Parathyroid adenoma (tissue), 2 donors: ENCODE measurements around the gene SYP.

Experiments used
- H2AFZ ChIP-seq: fragments of 300-600 bp; sonication (generic); one replicate; pipeline ENCODE4 v1.7.0; 2017; ENCODE audit warnings: antibody characterized with exemption, mild to moderate bottlenecking
- H3K27ac ChIP-seq: fragments of 300-600 bp; sonication (generic); one replicate; pipeline ENCODE4 v1.7.0; 2017
- H3K27me3 ChIP-seq: fragments of 300-600 bp; sonication (generic); one replicate; pipeline ENCODE4 v1.7.0; 2017; ENCODE audit warnings: low read length; ENCODE audit not compliant: control insufficient read depth, insufficient read depth
- H3K36me3 ChIP-seq: fragments of 300-600 bp; sonication (generic); one replicate; pipeline ENCODE4 v1.7.0; 2017; ENCODE audit warnings: low read length; ENCODE audit not compliant: control insufficient read depth, insufficient read depth
- H3K4me1 ChIP-seq: fragments of 300-600 bp; sonication (generic); one replicate; pipeline ENCODE4 v1.7.0; 2017; ENCODE audit warnings: control low read depth
- H3K4me2 ChIP-seq: fragments of 300-600 bp; sonication (generic); one replicate; pipeline ENCODE4 v1.7.0; 2017; ENCODE audit warnings: low read length
- H3K4me3 ChIP-seq: fragments of 300-600 bp; sonication (generic); one replicate; pipeline ENCODE4 v1.7.0; 2017; ENCODE audit warnings: low read depth, low read length
- H3K79me2 ChIP-seq: fragments of 300-600 bp; sonication (generic); one replicate; pipeline ENCODE4 v1.7.0; 2017; ENCODE audit warnings: control low read depth
- H3K9ac ChIP-seq: fragments of 300-600 bp; sonication (generic); one replicate; pipeline ENCODE4 v1.7.0; 2017; ENCODE audit warnings: mild to moderate bottlenecking
- H3K9me3 ChIP-seq: fragments of 300-600 bp; sonication (generic); one replicate; pipeline ENCODE4 v1.7.0; 2017; ENCODE audit warnings: low read length; ENCODE audit not compliant: control insufficient read depth
- CTCF ChIP-seq: fragments of 300-600 bp; sonication (generic); IDR thresholded peaks from one replicate; pipeline ENCODE4 v1.7.0; 2017; ENCODE audit warnings: antibody characterized with exemption, mild to moderate bottlenecking
- donor health status: primary hyperparathyroidism.

Gene SYP

GRCh38 chrX:49199906-49200771 is at the start of gene SYP:
SYP (minus strand) TSS chrX:49200193; CDS start chrX:49200186, 7 bp downstream.
- H3K9ac ChIP-seq = peak within 1 kb of the TSS; percentile 37
- H3K79me2 ChIP-seq = no peaks in the 10 kb centered on the region
- H3K4me3 ChIP-seq = peak within 1 kb of the TSS; percentile 40
- H3K27me3 ChIP-seq = no peaks in the 10 kb centered on the region
- peak within 1 kb of the TSS; percentile 77 for H3K27ac ChIP-seq
- TF ChIP-seq CTCF = no peak
- H3K4me2 ChIP-seq = peak within 1 kb of the TSS; percentile 69
- peaks cover 3% of the 10 kb centered on the region for H3K4me1 ChIP-seq
- no peaks in the 10 kb centered on the region for H3K36me3 ChIP-seq
- H2AFZ ChIP-seq = peak within 1 kb of the TSS; percentile 86
- H3K9me3 ChIP-seq = no peaks in the 10 kb centered on the region

GRCh38 chrX:49249616-49250015 is 49.6 kb upstream of the SYP start:
- Histone ChIP-seq H2AFZ (no peak overlapping the region), H3K9ac (no peak overlapping the region), H3K4me1 (no peaks in the 10 kb centered on the region), H3K27ac (no peak overlapping the region), H3K27me3 (no peaks in the 10 kb centered on the region), H3K79me2 (no peaks in the 10 kb centered on the region), H3K4me3 (no peak overlapping the region), H3K4me2 (no peak overlapping the region), H3K9me3 (no peaks in the 10 kb centered on the region), H3K36me3 (no peaks in the 10 kb centered on the region)
- TF ChIP-seq CTCF = no peak

GRCh38 chrX:49249071-49249470 is 49.1 kb upstream of the SYP start:
- Histone ChIP-seq H3K27ac (no peak overlapping the region), H3K9me3 (no peaks in the 10 kb centered on the region), H3K36me3 (no peaks in the 10 kb centered on the region), H3K79me2 (no peaks in the 10 kb centered on the region), H3K4me2 (no peak overlapping the region), H2AFZ (no peak overlapping the region), H3K4me3 (no peak overlapping the region), H3K9ac (no peak overlapping the region), H3K4me1 (no peaks in the 10 kb centered on the region), H3K27me3 (no peaks in the 10 kb centered on the region)
- TF ChIP-seq CTCF = no peak

- TF ChIP-seq CTCF = no peak
- H3K27ac ChIP-seq = no peak overlapping the region
- H3K36me3 ChIP-seq = no peaks in the 10 kb centered on the region
- no peak overlapping the region for H2AFZ ChIP-seq
- no peak overlapping the region for H3K4me3 ChIP-seq
- H3K9ac ChIP-seq = no peak overlapping the region
- no peaks in the 10 kb centered on the region for H3K79me2 ChIP-seq
- no peak overlapping the region for H3K4me2 ChIP-seq
- H3K9me3 ChIP-seq = no peaks in the 10 kb centered on the region
- H3K27me3 ChIP-seq = no peaks in the 10 kb centered on the region
- H3K4me1 ChIP-seq = no peaks in the 10 kb centered on the region
Measured at GRCh38 chrX:49247916-49248811, 48.2 kb upstream of the SYP start.
